ENCODE measurements around the gene INTS2.
"Not testable (repeated sequence)": the region's sequence is repeated elsewhere in the genome, so short reads cannot be mapped to it uniquely, and the experiment has no call there.

Gene INTS2

GRCh38 chr17:61895391-61895790 is 32.4 kb downstream of the INTS2 start:
- H3K27ac ChIP-seq = no peak overlapping the region
- no peak for DNase-seq (ENCODE audit: low read depth, low spot score)

DNA sequence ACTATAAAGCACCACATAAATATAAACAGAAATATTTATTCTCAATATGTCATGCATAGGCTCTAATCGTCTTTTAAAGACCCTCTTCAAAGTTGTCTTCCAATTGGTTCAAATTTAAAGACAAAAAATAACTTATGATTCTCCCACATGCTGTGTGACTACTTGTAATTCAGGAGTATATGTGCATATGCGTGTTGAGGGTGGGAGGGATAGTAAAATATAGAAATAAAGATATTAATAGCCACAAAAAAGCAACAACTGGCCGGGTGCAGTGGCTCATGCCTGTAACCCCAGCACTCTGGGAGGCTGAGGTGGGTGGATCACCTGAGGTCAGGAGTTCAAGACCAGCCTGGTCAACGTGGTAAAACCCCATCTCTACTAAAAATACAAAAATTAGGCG is 33.5 kb downstream of the INTS2 start:
- not testable (repeated sequence) for H3K27ac ChIP-seq; DNase-seq (ENCODE audit: low read depth, low spot score)

- H3K27ac ChIP-seq; DNase-seq (ENCODE audit: low read depth, low spot score): not testable (repeated sequence)
Observed at GRCh38 chr17:61887733-61888132, 40.0 kb downstream of the INTS2 start.

DNA sequence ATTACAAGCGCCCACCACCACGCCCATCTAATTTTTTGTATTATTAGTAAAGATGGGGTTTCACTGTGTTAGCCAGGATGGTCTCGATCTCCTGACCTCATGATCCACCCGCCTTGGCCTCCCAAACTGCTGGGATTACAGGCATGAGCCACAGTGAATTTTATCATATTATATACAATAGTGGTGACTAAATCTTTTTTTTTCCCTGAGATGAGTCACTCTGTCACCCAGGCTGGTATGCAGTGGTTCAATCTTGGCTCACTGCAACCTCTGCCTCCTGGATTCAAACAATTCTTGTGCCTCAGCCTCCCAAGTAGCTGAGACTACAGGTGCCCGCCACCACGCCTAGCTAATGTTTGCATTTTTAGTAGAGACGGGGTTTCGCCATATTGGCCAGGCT is 41.9 kb downstream of the INTS2 start:
- DNase-seq (ENCODE audit: low read depth, low spot score); H3K27ac ChIP-seq: not testable (repeated sequence)

DNA sequence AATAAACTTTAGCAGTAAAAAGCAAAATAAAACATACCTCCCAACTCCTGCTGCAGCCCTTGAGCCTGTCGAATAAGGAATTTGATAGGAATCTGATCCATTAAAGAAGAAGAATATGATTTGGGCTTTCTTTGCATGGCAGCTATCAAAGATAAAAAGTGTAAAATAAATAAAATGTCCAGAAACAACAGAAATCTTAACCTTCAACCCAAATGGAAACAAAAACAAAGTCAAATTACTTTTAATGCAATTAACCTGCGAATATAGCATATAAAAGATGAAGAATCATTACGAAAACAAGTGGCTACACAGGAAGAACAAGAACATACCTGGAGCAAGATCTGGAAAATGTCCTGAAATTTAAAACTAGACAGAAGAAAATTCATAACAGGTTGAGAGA is 42.9 kb downstream of the INTS2 start:
- H3K27ac ChIP-seq = no peak overlapping the region
- DNase-seq (ENCODE audit: low read depth, low spot score) = no peak

DNA sequence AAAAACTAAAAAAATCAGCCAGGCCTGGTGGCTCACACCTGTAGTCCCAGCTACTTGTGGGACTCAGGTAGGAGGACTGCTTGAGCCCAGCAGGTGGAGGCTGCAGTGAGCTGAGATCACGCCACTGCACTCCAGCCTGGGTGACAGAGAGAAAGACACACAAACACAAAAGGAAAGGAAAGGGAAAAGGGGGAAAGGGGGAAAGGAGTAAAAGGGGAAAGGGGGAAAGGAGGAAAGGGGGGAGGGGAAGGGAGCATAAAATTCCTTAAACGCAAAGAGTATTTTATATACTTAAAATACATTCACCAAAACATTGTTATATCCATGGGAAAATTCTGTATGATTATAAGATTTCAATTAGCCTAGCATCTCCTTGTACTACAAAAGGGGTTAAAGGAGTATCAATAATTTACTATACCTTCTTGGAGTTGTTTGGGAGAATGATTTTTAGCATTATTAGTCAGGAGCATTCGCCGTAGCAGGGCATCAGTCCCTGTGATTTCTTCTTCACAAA is 47.1 kb downstream of the INTS2 start:
- no peak overlapping the region for H3K27ac ChIP-seq
- DNase-seq (ENCODE audit: low read depth, low spot score) = no peak

- H3K27ac ChIP-seq = no peak overlapping the region
- no peak for DNase-seq (ENCODE audit: low read depth, low spot score)
Observed at GRCh38 chr17:61878984-61879612, 48.7 kb downstream of the INTS2 start.

DNA sequence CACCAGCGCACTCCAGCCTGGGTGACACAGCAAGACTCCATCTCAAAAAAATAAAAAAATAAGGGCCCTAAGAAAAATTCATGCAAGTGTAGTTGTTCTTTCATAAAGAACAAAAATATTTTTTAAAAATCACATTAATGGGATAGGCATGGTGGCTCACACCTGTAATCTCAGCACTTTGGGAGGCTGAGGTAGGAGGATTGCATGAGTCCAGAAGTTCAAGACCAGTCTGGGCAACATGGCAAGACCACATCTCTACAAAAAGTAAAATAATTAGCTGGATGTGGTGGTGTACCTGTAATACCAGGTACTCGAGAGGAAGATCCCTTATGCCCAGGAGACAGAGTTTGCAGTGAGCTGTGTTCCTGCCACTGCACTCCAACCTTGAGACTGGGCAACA is 49.3 kb downstream of the INTS2 start:
- DNase-seq (ENCODE audit: low read depth, low spot score) = no peak
- H3K27ac ChIP-seq = no peak overlapping the region

GRCh38 chr17:61877837-61878236 is 49.9 kb downstream of the INTS2 start:
- no peak overlapping the region for H3K27ac ChIP-seq
- DNase-seq (ENCODE audit: low read depth, low spot score) = no peak

- no peak overlapping the region for H3K27ac ChIP-seq
- no peak for DNase-seq (ENCODE audit: low read depth, low spot score)
Observed at GRCh38 chr17:61875804-61876203, 52.0 kb downstream of the INTS2 start.

DNA sequence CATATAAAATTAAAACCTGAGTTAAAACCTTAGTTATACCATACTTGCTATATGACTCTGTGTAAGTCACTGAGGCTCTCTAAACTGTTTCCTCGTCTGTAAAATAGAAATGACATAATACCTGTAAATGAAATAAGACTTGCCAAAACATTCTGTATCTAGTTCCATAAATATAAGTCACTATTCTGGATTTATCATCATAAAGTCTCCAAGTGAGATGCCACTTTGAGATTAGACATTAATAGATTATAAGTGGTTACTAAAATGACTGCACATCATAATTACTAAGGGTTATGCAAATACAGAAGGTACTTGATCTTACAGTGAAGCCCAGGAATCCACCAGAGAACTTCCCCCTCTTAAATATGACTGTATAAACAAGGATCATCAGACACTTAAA is 52.5 kb downstream of the INTS2 start:
- DNase-seq (ENCODE audit: low read depth, low spot score) = no peak
- H3K27ac ChIP-seq = no peak overlapping the region

GRCh38 chr17:61874075-61874474 is 53.7 kb downstream of the INTS2 start:
- DNase-seq (ENCODE audit: low read depth, low spot score) = no peak
- H3K27ac ChIP-seq = no peak overlapping the region

DNA sequence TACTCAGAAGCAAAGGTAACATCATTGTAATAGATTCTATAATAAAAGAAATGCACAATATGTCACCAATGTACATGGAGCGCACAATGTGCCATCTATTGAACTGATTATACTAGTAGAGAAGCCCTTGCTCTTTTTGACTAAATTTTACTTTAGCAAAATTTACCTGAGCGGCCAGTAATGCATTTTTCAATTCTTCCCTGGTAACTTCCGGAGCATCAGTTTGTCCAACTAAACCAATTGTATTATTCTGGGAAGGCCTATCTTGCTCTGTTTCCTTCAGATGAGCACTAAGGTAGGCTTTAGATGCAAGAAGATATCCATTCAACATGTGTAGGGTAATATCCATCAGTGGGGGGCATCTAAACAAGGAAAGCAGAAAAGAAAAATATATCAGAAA is 55.7 kb downstream of the INTS2 start:
- DNase-seq (ENCODE audit: low read depth, low spot score) = no peak
- no peak overlapping the region for H3K27ac ChIP-seq

- DNase-seq (ENCODE audit: low read depth, low spot score) = no peak
- H3K27ac ChIP-seq = no peak overlapping the region
Observed at GRCh38 chr17:61869138-61869537, 58.6 kb downstream of the INTS2 start.

DNA sequence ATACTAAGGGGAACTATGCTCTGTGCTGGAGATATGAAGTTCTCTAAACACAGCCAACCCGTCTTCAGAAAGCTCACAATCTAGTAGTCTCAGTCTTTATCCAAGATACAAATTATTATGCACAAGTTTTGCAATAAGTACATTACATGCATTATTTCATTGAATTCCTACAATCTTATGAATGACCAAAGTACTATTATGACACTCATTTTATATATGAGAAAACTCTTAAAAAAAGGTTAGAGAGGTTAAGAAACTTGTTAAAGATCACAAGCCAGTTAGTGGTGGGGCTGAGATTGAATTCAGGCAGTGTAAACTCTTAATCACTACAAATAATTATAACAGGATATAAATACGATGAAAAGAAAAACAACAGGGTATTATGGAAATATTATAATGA is 59.7 kb downstream of the INTS2 start:
- no peak for DNase-seq (ENCODE audit: low read depth, low spot score)
- H3K27ac ChIP-seq = no peak overlapping the region

DNA sequence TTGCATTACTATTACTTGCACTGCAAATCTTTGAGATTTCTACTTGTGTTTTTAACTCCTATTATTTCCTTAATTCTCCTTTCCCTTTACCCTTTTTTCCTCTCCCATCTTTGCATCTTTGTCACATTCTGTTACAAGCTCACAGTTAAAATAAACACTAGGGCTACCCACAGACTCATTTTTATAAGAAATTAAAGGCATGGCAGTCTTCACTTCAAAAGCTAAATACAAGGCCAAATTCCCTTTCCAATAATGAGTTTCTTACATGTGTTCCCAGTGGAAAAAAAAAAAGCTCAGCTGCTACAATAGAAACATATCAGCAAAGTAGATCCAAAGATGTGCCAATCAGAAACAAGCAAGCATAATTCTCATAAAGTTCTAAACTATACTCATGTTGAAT is 60.7 kb downstream of the INTS2 start:
- no peak for DNase-seq (ENCODE audit: low read depth, low spot score)
- H3K27ac ChIP-seq = no peak overlapping the region

DNA sequence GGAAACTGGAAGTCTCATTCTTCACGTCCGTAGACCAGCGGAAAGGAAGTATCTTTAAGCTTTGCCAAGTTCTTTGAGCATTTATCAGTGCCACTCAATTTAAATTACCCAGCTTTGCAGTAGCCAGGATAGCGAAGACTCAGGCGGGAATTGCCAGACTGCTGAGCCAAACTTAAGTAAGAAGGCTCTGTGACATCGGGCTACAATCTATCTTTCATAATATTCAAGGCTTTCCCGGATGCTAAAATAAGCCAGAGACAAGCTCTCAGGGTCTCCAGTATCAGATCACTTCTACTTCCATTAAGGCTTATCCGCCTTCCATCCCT is 64.0 kb downstream of the INTS2 start:
- DNase-seq (ENCODE audit: low read depth, low spot score) = no peak
- peak overlapping the region; percentile 59 for H3K27ac ChIP-seq

GRCh38 chr17:61862975-61863800 is 64.6 kb downstream of the INTS2 start, which contains the start of gene BRIP1:
Gene BRIP1 (minus strand): TSS chr17:61863528. CDS start chr17:61861539, 1,989 bp downstream.
- peak; percentile 61 for DNase-seq (ENCODE audit: low read depth, low spot score)
- H3K27ac ChIP-seq = peak within 1 kb of the TSS; percentile 59

GRCh38 chr17:61862105-61862574 is 65.6 kb downstream of the INTS2 start:
- peak overlapping the region; percentile 59 for H3K27ac ChIP-seq
- DNase-seq (ENCODE audit: low read depth, low spot score) = no peak

- not testable (repeated sequence) for DNase-seq (ENCODE audit: low read depth, low spot score); H3K27ac ChIP-seq
Observed at GRCh38 chr17:61860397-61860796, 67.4 kb downstream of the INTS2 start.

DNA sequence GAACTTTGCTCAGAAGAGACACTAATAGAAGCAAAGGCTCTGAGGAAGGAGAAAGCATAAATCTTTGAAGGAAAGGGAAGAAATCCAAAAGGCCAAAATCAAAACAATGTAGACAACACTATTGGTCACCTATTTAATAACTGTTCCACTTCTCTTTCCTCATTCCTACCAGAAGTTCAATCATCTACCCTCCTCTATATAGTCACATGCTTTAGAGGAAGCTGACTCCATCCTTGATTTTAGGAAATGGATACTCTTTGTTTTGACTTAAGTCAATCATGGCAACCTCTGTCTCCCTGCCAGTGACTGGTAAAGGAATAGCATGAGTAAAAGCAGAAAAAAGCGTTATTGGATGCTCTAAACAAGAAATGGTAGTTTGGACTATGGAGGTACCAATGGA is 71.7 kb downstream of the INTS2 start:
- no peak for DNase-seq (ENCODE audit: low read depth, low spot score)

GRCh38 chr17:61852857-61853256 is 74.9 kb downstream of the INTS2 start:
- no peak overlapping the region for H3K27ac ChIP-seq
- DNase-seq (ENCODE audit: low read depth, low spot score) = no peak

More for the DNA sequence above, 71.7 kb downstream of the INTS2 start:
- no peak overlapping the region for H3K27ac ChIP-seq
